HepG2 (cell line): ENCODE measurements around the gene YPEL3. TPM values are rescaled to one million over a fixed set of nuclear protein-coding genes. Genes with fewer than 3 reads are reported as not detected.
A peak's percentile ranks its signal among the peaks of the same experiment; 100 is the strongest.

Source experiments
- AKAP8 ChIP-seq: sonication (generic); formaldehyde crosslinking; IDR thresholded peaks from 2 replicates; pipeline ENCODE4 v1.5.1; 2020; ENCODE audit warnings: mild to moderate bottlenecking, missing genetic modification reagents
- DBP ChIP-seq: sonication (generic); formaldehyde crosslinking; IDR thresholded peaks from 2 replicates; pipeline ENCODE4 v1.4.0; 2020; ENCODE audit warnings: missing genetic modification reagents; ENCODE audit errors: not compliant biosample characterization
- GATAD1 ChIP-seq: IDR thresholded peaks from 2 replicates; pipeline ENCODE4 v1.6.1; 2016; ENCODE audit warnings: missing genetic modification reagents, missing compliant biosample characterization
- HMGXB3 ChIP-seq: sonication (generic); formaldehyde crosslinking; IDR thresholded peaks from 2 replicates; pipeline ENCODE4 v1.4.0; 2020; ENCODE audit warnings: missing genetic modification reagents, borderline replicate concordance
- HNF1A ChIP-seq, 2 experiments: sonication (generic) in 1 of 2; formaldehyde crosslinking in 1 of 2; IDR thresholded peaks; 2 replicates each; pipeline versions ENCODE4 v1.4.0 to v1.6.1; 2016 to 2020; ENCODE audit warnings: borderline replicate concordance in 1 of 2, low read depth in 1 of 2, mild to moderate bottlenecking in 1 of 2, missing genetic modification reagents in 1 of 2
- HNRNPL ChIP-seq: fragments of 200-400 bp; formaldehyde crosslinking; IDR thresholded peaks from 2 replicates; pipeline ENCODE4 v1.6.1; 2017; ENCODE audit warnings: mild to moderate bottlenecking, low read depth, low read length
- PHF8 ChIP-seq: sonication (generic); formaldehyde crosslinking; IDR thresholded peaks from 2 replicates; pipeline ENCODE4 v1.5.0; 2020; ENCODE audit warnings: missing genetic modification reagents
- POLR2A ChIP-seq, 2 experiments: IDR thresholded peaks; 2 replicates each; pipeline ENCODE4 v1.6.1; 2011; ENCODE audit warnings: low read depth in 2 of 2, low read length in 2 of 2, mild to moderate bottlenecking in 1 of 2, moderate library complexity in 1 of 2; ENCODE audit not compliant: insufficient read depth in 1 of 2
- POLR2AphosphoS5 ChIP-seq: IDR thresholded peaks from 2 replicates; pipeline ENCODE4 v1.6.1; 2012; ENCODE audit warnings: low read depth, low read length
- RAD21 ChIP-seq: fragments of 450-650 bp; formaldehyde crosslinking; IDR thresholded peaks from 2 replicates; pipeline ENCODE4 v1.5.0; 2020; ENCODE audit warnings: mild to moderate bottlenecking
- RBAK ChIP-seq: sonication (generic); formaldehyde crosslinking; IDR thresholded peaks from 2 replicates; pipeline ENCODE4 v1.5.1; 2020; ENCODE audit warnings: mild to moderate bottlenecking, missing genetic modification reagents
- RFX5 ChIP-seq: IDR thresholded peaks from 2 replicates; pipeline ENCODE4 v1.6.1; 2011; ENCODE audit warnings: low read depth, low read length, improper control_type of control experiment
- RFXANK ChIP-seq: IDR thresholded peaks from 2 replicates; pipeline ENCODE4 v1.6.1; 2016
- TRAFD1 ChIP-seq: sonication (generic); formaldehyde crosslinking; IDR thresholded peaks from 2 replicates; pipeline ENCODE4 v1.5.1; 2020; ENCODE audit warnings: missing genetic modification reagents, mild to moderate bottlenecking, borderline replicate concordance
- U2AF2 ChIP-seq: fragments of 200-400 bp; formaldehyde crosslinking; IDR thresholded peaks from 2 replicates; pipeline ENCODE4 v1.6.1; 2017; ENCODE audit warnings: low read depth, mild to moderate bottlenecking, low read length
- ZNF101 ChIP-seq: sonication (generic); formaldehyde crosslinking; IDR thresholded peaks from 2 replicates; pipeline ENCODE4 v1.4.0; 2020; ENCODE audit warnings: mild to moderate bottlenecking, low read depth, missing genetic modification reagents, borderline replicate concordance
- ZNF619 ChIP-seq: sonication (generic); formaldehyde crosslinking; IDR thresholded peaks from 2 replicates; pipeline ENCODE4 v1.4.0; 2020; ENCODE audit warnings: mild to moderate bottlenecking, missing genetic modification reagents
- polyA plus RNA-seq, 8 experiments: library from polyadenylated mRNA; depleted of rRNA in 3 of 8; stranded (reverse) in 7 of 8; unstranded in 1 of 8; fragments of >200 nt; fragmentation: Illumina TruSeq in 4 of 8; extraction: Trizol in 4 of 8; gene quantifications; 2 replicates each; pipeline versions ENCODE4 v1.2.1 to v1.2.3, GENCODE V29; 2011 to 2016; ENCODE audit warnings: low read depth in 4 of 8, missing spikeins in 1 of 8, mixed read lengths in 1 of 8; ENCODE audit not compliant: insufficient read depth in 1 of 8
- total RNA-seq, 5 experiments: library from RNA; depleted of rRNA; stranded (reverse); fragments of >200 nt; fragmentation: Illumina TruSeq; extraction: Trizol; gene quantifications; 2 replicates each; pipeline ENCODE4 v1.2.3, GENCODE V29; 2016; ENCODE audit warnings: low read depth in 1 of 5

The YPEL3 gene
- total and polyA plus RNA-seq, 2 of the 13 experiments (the other 11 are each of a cell fraction or from before 2014, with no cell fraction given) = 5.4 to 47.0 TPM

- TF ChIP-seq HNF1A (IDR thresholded peaks at IDR 0.05; ENCODE audit: low read depth) = no peak
- peak; percentile 49; the same call in 1 of the 2 replicates for TF ChIP-seq HNF1A (CRISPR knock-in tag; IDR thresholded peaks at IDR 0.05; ENCODE audit: borderline replicate concordance)
- TF ChIP-seq RFX5 = no peak
- TF ChIP-seq RFXANK (CRISPR knock-in tag) = no peak
- peak; percentile 28; the same call in 1 of the 2 replicates for TF ChIP-seq POLR2AphosphoS5
- peak; percentile 76; the same call in 1 of the 2 replicates for TF ChIP-seq ZNF101 (CRISPR knock-in tag)
- no peak for TF ChIP-seq HMGXB3 (CRISPR knock-in tag)
- TF ChIP-seq DBP (CRISPR knock-in tag) = peak; percentile 41
- 0 out of 2 replicates have a peak, but pooled peaks have one; percentile 88 for TF ChIP-seq TRAFD1 (CRISPR knock-in tag)
- 0 out of 2 replicates have a peak, but pooled peaks have one; percentile 58 for TF ChIP-seq AKAP8 (CRISPR knock-in tag)
- TF ChIP-seq ZNF619 (CRISPR knock-in tag) = no peak
- TF ChIP-seq RAD21 (CRISPR knock-in tag) = peak; percentile 72
- no peak for TF ChIP-seq U2AF2
- peak in 1 of 2 experiments; percentile 60; a peak in 1 of 4 replicates for TF ChIP-seq POLR2A (IDR thresholded peaks at IDR 0.05; ENCODE audit: insufficient read depth in 1 of 2, low read depth in 2 of 2, low read length in 2 of 2)
- TF ChIP-seq GATAD1 (CRISPR knock-in tag) = peak; percentile 70
- TF ChIP-seq PHF8 (CRISPR knock-in tag) = peak; percentile 19; the same call in 1 of the 2 replicates
- no peak for TF ChIP-seq RBAK
- no peak; the same call in 1 of the 2 replicates for TF ChIP-seq HNRNPL
Measured at GRCh38 chr16:30092373-30093010, 3.5 kb downstream of the YPEL3 start (continued).
